H1 (cell line): ENCODE results near the gene MYLK. TPM values are rescaled to one million over a fixed set of nuclear protein-coding genes. Genes with fewer than 3 reads are reported as not detected.

ENCODE experiments used
- KDM4A ChIP-seq: IDR thresholded peaks from one replicate; pipeline ENCODE4 v1.7.1; 2012; ENCODE audit warnings: low read depth, mild to moderate bottlenecking, moderate library complexity, low read length, inconsistent platforms; ENCODE audit not compliant: severe bottlenecking
- polyA plus RNA-seq, 7 experiments: library from polyadenylated mRNA; depleted of rRNA in 3 of 7; stranded (reverse) in 5 of 7; unstranded in 2 of 7; fragments of >200 nt in 5 of 7; fragments of 200-250 nt in 2 of 7; gene quantifications; 1 replicate in 5 of 7; 2 replicates in 1 of 7; 4 replicates in 1 of 7; pipeline versions ENCODE4 v1.2.1 to v1.2.3, GENCODE V29; 2011 to 2013; ENCODE audit warnings: missing spikeins in 2 of 7, mixed read lengths in 2 of 7
- total RNA-seq: library from RNA; stranded (reverse); fragmentation: NEBNext Ultra II Directional; extraction: Animal tissue kit (Norgen Biotek cat#: 25700); gene quantifications from 2 replicates; pipeline ENCODE4 v1.2.1, GENCODE V29; 2021

Gene MYLK
- total and polyA plus RNA-seq, 2 of the 8 experiments (the other 6 are each of a cell fraction or from before 2014, with no cell fraction given), result 11.6 to 21.3 TPM

DNA sequence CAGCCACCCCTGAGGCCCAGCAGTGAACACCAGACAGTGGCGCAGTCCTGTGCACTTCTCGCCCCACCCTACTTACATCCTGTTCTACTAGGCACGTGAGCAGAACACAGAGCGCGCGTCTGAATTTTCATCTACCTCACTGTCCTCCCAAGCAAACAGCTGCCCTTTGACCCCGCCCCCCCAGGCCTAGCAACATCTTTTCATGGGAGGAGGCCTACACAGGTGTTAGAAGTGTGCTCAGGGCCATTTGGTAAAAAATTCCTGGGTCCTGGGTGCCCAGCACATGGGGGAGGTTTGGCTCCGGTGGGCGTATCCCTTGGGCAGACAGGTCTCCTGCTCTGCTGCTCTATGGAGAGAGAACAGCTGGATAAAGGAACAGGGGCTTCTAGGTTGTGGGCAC lies 95.0 kb downstream of the MYLK start (continued):
- no peak for TF ChIP-seq KDM4A
